NCI-H187 treated with DMSO at 0.1 percent for 48 hours (cell line): ENCODE results near the gene PPP4C.
"Not testable (repeated sequence)": the region's sequence is repeated elsewhere in the genome, so short reads cannot be mapped to it uniquely, and the experiment has no call there.

Experiments
- DNase-seq: peaks from one replicate; lab custom pipeline; 2025; lab: John Stamatoyannopoulos, UW

Gene PPP4C

DNA sequence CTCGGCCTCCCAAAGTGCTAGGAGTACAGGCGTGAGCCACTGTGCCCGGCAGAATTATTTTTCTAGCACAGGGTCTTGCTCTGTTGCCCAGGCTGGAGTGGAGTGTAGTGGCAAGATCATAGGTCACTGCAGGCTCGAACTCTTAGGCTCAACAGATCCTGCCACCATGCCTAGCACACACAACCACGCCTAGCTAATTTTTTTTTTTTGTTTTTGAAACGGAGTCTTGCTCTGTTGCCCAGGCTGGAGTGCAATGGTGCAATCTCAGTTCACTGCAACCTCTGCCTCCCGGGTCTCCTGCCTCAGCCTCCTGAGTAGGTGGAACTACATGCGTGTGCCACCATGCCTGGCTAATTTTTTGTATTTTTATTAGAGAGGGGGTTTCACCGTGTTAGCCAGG is 49.9 kb downstream of the PPP4C start:
- not testable (repeated sequence) for DNase-seq

GRCh38 chr16:30127993-30128392 is 52.2 kb downstream of the PPP4C start:
- DNase-seq = no peak

GRCh38 chr16:30131869-30132475 is 56.2 kb downstream of the PPP4C start:
- DNase-seq = peak; percentile 4

- no peak for DNase-seq
Observed at GRCh38 chr16:30132591-30132990, 56.8 kb downstream of the PPP4C start.
